H9 (cell line): ENCODE data around the gene FTO. TPM values are rescaled to one million over a fixed set of nuclear protein-coding genes. Genes with fewer than 3 reads are reported as not detected.

Source experiments
- DNase-seq: peaks from one replicate; pipeline ENCODE4 v3.0.0-alpha.2; 2017
- H2AFZ ChIP-seq: one replicate; pipeline ENCODE4 v1.6.1; 2013; ENCODE audit warnings: mild to moderate bottlenecking, low read length, control low read depth, moderate library complexity
- H2AK5ac ChIP-seq: 2 replicates; pipeline ENCODE4 v1.6.1; 2013; ENCODE audit warnings: low read length, control low read depth, mixed read lengths; ENCODE audit not compliant: insufficient read length
- H2BK120ac ChIP-seq: one replicate; pipeline ENCODE4 v1.6.1; 2013; ENCODE audit warnings: low read depth, mild to moderate bottlenecking, low read length, control low read depth, inconsistent platforms; ENCODE audit not compliant: poor library complexity, severe bottlenecking
- H2BK12ac ChIP-seq: 2 replicates; pipeline ENCODE4 v1.6.1; 2013; ENCODE audit warnings: low read length, control low read depth, mixed read lengths, low read depth; ENCODE audit not compliant: insufficient read length
- H2BK15ac ChIP-seq: 2 replicates; pipeline ENCODE4 v1.6.1; 2013; ENCODE audit warnings: low read depth, low read length, control low read depth
- H2BK20ac ChIP-seq: one replicate; pipeline ENCODE4 v1.6.1; 2013; ENCODE audit warnings: low read depth, mild to moderate bottlenecking, low read length, control low read depth, inconsistent platforms; ENCODE audit not compliant: poor library complexity, severe bottlenecking
- H2BK5ac ChIP-seq: 2 replicates; pipeline ENCODE4 v1.6.1; 2013; ENCODE audit warnings: low read length, control low read depth, mixed read lengths; ENCODE audit not compliant: insufficient read length
- H3K14ac ChIP-seq: 2 replicates; pipeline ENCODE4 v1.6.1; 2013; ENCODE audit warnings: low read length, control low read depth; ENCODE audit not compliant: insufficient read depth
- H3K18ac ChIP-seq: 2 replicates; pipeline ENCODE4 v1.6.1; 2013; ENCODE audit warnings: low read depth, mild to moderate bottlenecking, mixed read lengths, low read length, control low read depth; ENCODE audit not compliant: insufficient read length
- H3K23ac ChIP-seq: 2 replicates; pipeline ENCODE4 v1.6.1; 2013; ENCODE audit warnings: low read length, control low read depth, mixed read lengths, low read depth; ENCODE audit not compliant: insufficient read length
- H3K23me2 ChIP-seq: 2 replicates; pipeline ENCODE4 v1.6.1; 2013; ENCODE audit warnings: low read depth, mild to moderate bottlenecking, mixed read lengths, low read length, control low read depth; ENCODE audit not compliant: insufficient read length, poor library complexity, severe bottlenecking
- H3K27ac ChIP-seq: 2 replicates; pipeline ENCODE4 v1.5.1; 2013; ENCODE audit warnings: low read length, control low read depth, mixed read lengths, low read depth; ENCODE audit not compliant: insufficient read length
- H3K27me3 ChIP-seq: 2 replicates; pipeline ENCODE4 v1.6.1; 2013; ENCODE audit warnings: low read length, control low read depth, inconsistent platforms; ENCODE audit not compliant: insufficient read depth
- H3K4ac ChIP-seq: 2 replicates; pipeline ENCODE4 v1.6.1; 2013; ENCODE audit warnings: low read depth, mild to moderate bottlenecking, control low read depth, inconsistent platforms, low read length, moderate library complexity
- H3K4me1 ChIP-seq: 2 replicates; pipeline ENCODE4 v1.6.1; 2013; ENCODE audit warnings: low read length, control low read depth, inconsistent platforms; ENCODE audit not compliant: insufficient read depth
- H3K4me2 ChIP-seq: 2 replicates; pipeline ENCODE4 v1.6.1; 2013; ENCODE audit warnings: low read length, control low read depth, mixed read lengths; ENCODE audit not compliant: insufficient read length, insufficient read depth
- H3K56ac ChIP-seq: 2 replicates; pipeline ENCODE4 v1.6.1; 2013; ENCODE audit warnings: low read depth, mild to moderate bottlenecking, mixed read lengths, low read length, control low read depth; ENCODE audit not compliant: insufficient read length
- H3K79me1 ChIP-seq: 2 replicates; pipeline ENCODE4 v1.6.1; 2013; ENCODE audit warnings: low read depth, mild to moderate bottlenecking, moderate library complexity, low read length, control low read depth, inconsistent platforms; ENCODE audit not compliant: insufficient read depth, poor library complexity, severe bottlenecking
- H3K79me2 ChIP-seq: 2 replicates; pipeline ENCODE4 v1.6.1; 2013; ENCODE audit warnings: low read length, control low read depth, inconsistent platforms; ENCODE audit not compliant: insufficient read depth
- H3K9ac ChIP-seq: 2 replicates; pipeline ENCODE4 v1.6.1; 2013; ENCODE audit warnings: low read length, control low read depth, mixed read lengths; ENCODE audit not compliant: insufficient read length; ENCODE audit errors: extremely low read depth
- H3K9me3 ChIP-seq: one replicate; pipeline ENCODE4 v1.6.1; 2013; ENCODE audit warnings: low read depth, low read length, inconsistent platforms; ENCODE audit not compliant: control insufficient read depth
- H3T11ph ChIP-seq: one replicate; pipeline ENCODE4 v1.6.1; 2013; ENCODE audit warnings: mild to moderate bottlenecking, low read length, control low read depth, inconsistent platforms
- H4K20me1 ChIP-seq: one replicate; pipeline ENCODE4 v1.6.1; 2013; ENCODE audit not compliant: control insufficient read depth, insufficient read length, insufficient read depth
- H4K5ac ChIP-seq: 2 replicates; pipeline ENCODE4 v1.6.1; 2013; ENCODE audit warnings: low read depth, mild to moderate bottlenecking, mixed read lengths, low read length, control low read depth; ENCODE audit not compliant: insufficient read length
- H4K8ac ChIP-seq: replicated peaks from 2 replicates; pipeline ENCODE4 v1.6.1; 2013; ENCODE audit warnings: low read length, control low read depth, mixed read lengths, low read depth; ENCODE audit not compliant: insufficient read length
- H4K91ac ChIP-seq: 2 replicates; pipeline ENCODE4 v1.6.1; 2013; ENCODE audit warnings: low read depth, mild to moderate bottlenecking, moderate library complexity, mixed read lengths, low read length, control low read depth; ENCODE audit not compliant: insufficient read length
- H3K27ac Mint-ChIP-seq, 3 experiments: 2 replicates in 2 of 3; 3 replicates in 1 of 3; pipeline ENCODE4 v1.8.0; 2020 to 2021; ENCODE audit warnings: mixed read lengths in 3 of 3, mild to moderate bottlenecking in 1 of 3, moderate library complexity in 1 of 3
- H3K27me3 Mint-ChIP-seq: 2 replicates; pipeline ENCODE4 v1.8.0; 2021; ENCODE audit warnings: low read depth, mild to moderate bottlenecking, moderate library complexity, mixed read lengths
- H3K36me3 Mint-ChIP-seq, 3 experiments: 2 replicates in 2 of 3; 3 replicates in 1 of 3; pipeline ENCODE4 v1.8.0; 2020 to 2021; ENCODE audit warnings: low read depth in 3 of 3, mixed read lengths in 3 of 3; ENCODE audit not compliant: insufficient read depth in 1 of 3
- H3K4me1 Mint-ChIP-seq, 2 experiments: 2 replicates each; pipeline ENCODE4 v1.8.0; 2020; ENCODE audit warnings: mixed read lengths in 2 of 2
- H3K4me3 Mint-ChIP-seq, 2 experiments: 2 replicates in 1 of 2; 3 replicates in 1 of 2; pipeline ENCODE4 v1.8.0; 2020 to 2021; ENCODE audit warnings: mild to moderate bottlenecking in 2 of 2, mixed read lengths in 2 of 2, moderate library complexity in 1 of 2
- H3K9me3 Mint-ChIP-seq, 2 experiments: 2 replicates in 1 of 2; 3 replicates in 1 of 2; pipeline ENCODE4 v1.8.0; 2020; ENCODE audit warnings: mild to moderate bottlenecking in 2 of 2, mixed read lengths in 2 of 2, moderate library complexity in 1 of 2
- CTCF ChIP-seq: fragments of 200-600 bp; sonication (generic); conservative IDR thresholded peaks from 3 replicates; pipeline ENCODE4 v1.8.0; 2021; ENCODE audit warnings: antibody characterized with exemption, mild to moderate bottlenecking
- WGBS: extraction: QIAGEN DNeasy Blood & Tissue Kit; methylation state at CpG from one replicate; pipeline ENCODE4 v1.1.7; 2013; ENCODE audit warnings: missing lambda C conversion rate, low lambda C conversion rate, mixed read lengths; ENCODE audit not compliant: insufficient read length; ENCODE audit errors: extremely low coverage; 5-methylcytosine and 5-hydroxymethylcytosine counted together
- total RNA-seq: library from RNA; stranded (reverse); gene quantifications from 2 replicates; pipeline ENCODE4 v1.2.1, GENCODE V29; 2021

The FTO gene
- total RNA-seq, 1 experiment from 2014 or later = 67.9 TPM

GRCh38 chr16:54090602-54091001 lies 386.6 kb downstream of the FTO start:
- Histone ChIP-seq H3K79me1 (no peaks in the 10 kb centered on the region), H2BK5ac (no peak overlapping the region), H3K9ac (no peak overlapping the region), H2BK20ac (no peak overlapping the region), H3K23me2 (no peaks in the 10 kb centered on the region), H3K4me1 (no peaks in the 10 kb centered on the region), H3K56ac (no peak overlapping the region), H4K8ac (no peak overlapping the region), H3K4me2 (no peak overlapping the region), H3K27me3 (no peaks in the 10 kb centered on the region), H3K14ac (no peak overlapping the region), H3K79me2 (no peaks in the 10 kb centered on the region), H2AFZ (no peak overlapping the region), H4K91ac (no peak overlapping the region), H3K9me3 (no peaks in the 10 kb centered on the region), H2BK120ac (no peak overlapping the region), H3K23ac (no peak overlapping the region), H2BK12ac (no peak overlapping the region), H3T11ph (no peak overlapping the region), H3K27ac (no peak overlapping the region), H4K20me1 (no peaks in the 10 kb centered on the region), H3K4ac (no peak overlapping the region), H3K18ac (no peak overlapping the region), H4K5ac (no peak overlapping the region), H2BK15ac (no peak overlapping the region), H2AK5ac (no peak overlapping the region)
- DNase-seq = no peak
- Mint-ChIP-seq H3K4me1 (no peaks in the 10 kb centered on the region; a peak in 1 of 4 replicates), H3K4me3 (no peak overlapping the region), H3K27me3 (no peaks in the 10 kb centered on the region), H3K9me3 (no peaks in the 10 kb centered on the region), H3K27ac (no peak overlapping the region), H3K36me3 (peaks cover 0 to 2% (median 0%) of the 10 kb centered on the region in 3 experiments; a peak in 2 of 7 replicates)
- no CpG with 5 or more reads among the region's 6 CpGs for WGBS
- TF ChIP-seq CTCF = no peak
